Glomerular visceral epithelial cell (primary cell): Measurements from ENCODE around the gene CELF6.

Experiments
- DNase-seq: peaks from one replicate; pipeline ENCODE4 v3.0.0-alpha.2; 2016; ENCODE audit errors: extremely low spot score

The CELF6 gene

GRCh38 chr15:72271895-72272212, 48.1 kb downstream of the CELF6 start:
- DNase-seq = peak; percentile 31

- no peak for DNase-seq
Observed at GRCh38 chr15:72271221-72271620, 48.7 kb downstream of the CELF6 start.

GRCh38 chr15:72269739-72270138, 50.2 kb downstream of the CELF6 start:
- no peak for DNase-seq

GRCh38 chr15:72265031-72265430, 54.9 kb downstream of the CELF6 start:
- DNase-seq = no peak

- no peak for DNase-seq
Observed at GRCh38 chr15:72252663-72253299, 67.2 kb downstream of the CELF6 start.

GRCh38 chr15:72249142-72249810, 70.7 kb downstream of the CELF6 start:
- no peak for DNase-seq

- no peak for DNase-seq
Observed at GRCh38 chr15:72248514-72248913, 71.4 kb downstream of the CELF6 start.

GRCh38 chr15:72242775-72243370, 77.1 kb downstream of the CELF6 start:
- no peak for DNase-seq

GRCh38 chr15:72239652-72240051, 80.3 kb downstream of the CELF6 start:
- DNase-seq = no peak

- DNase-seq = no peak
Observed at GRCh38 chr15:72238586-72238985, 81.4 kb downstream of the CELF6 start.

- DNase-seq = no peak
Observed at GRCh38 chr15:72237853-72238224, 82.1 kb downstream of the CELF6 start.

GRCh38 chr15:72237029-72237852, 82.7 kb downstream of the CELF6 start:
- DNase-seq = peak; percentile 96

- DNase-seq = no peak
Observed at GRCh38 chr15:72236381-72237003, 83.5 kb downstream of the CELF6 start.

- DNase-seq = no peak
Observed at GRCh38 chr15:72235298-72235697, 84.7 kb downstream of the CELF6 start.
